K562 (cell line): ENCODE data around the gene HNRNPDL. TPM values are rescaled to one million over a fixed set of nuclear protein-coding genes. Genes with fewer than 3 reads are reported as not detected.

Source experiments
- ARID3A ChIP-seq: IDR thresholded peaks from 2 replicates; pipeline ENCODE4 v1.6.1; 2012; ENCODE audit warnings: low read depth, low read length, improper control_type of control experiment, borderline replicate concordance
- CREB1 ChIP-seq, 2 experiments: sonication (generic) in 1 of 2; formaldehyde crosslinking in 1 of 2; IDR thresholded peaks; 2 replicates each; pipeline versions ENCODE4 v1.6.1 to v1.8.0; 2012 to 2022; ENCODE audit warnings: inconsistent platforms in 1 of 2, mild to moderate bottlenecking in 1 of 2, missing genetic modification reagents in 1 of 2, moderate library complexity in 1 of 2
- GABPB1 ChIP-seq: sonication (generic); formaldehyde crosslinking; IDR thresholded peaks from 2 replicates; pipeline ENCODE4 v1.8.0; 2022; ENCODE audit warnings: mild to moderate bottlenecking, missing genetic modification reagents
- HNRNPK ChIP-seq: fragments of 200-400 bp; formaldehyde crosslinking; IDR thresholded peaks from one replicate; pipeline ENCODE4 v1.6.1; 2018; ENCODE audit warnings: mild to moderate bottlenecking, low read depth, low read length; ENCODE audit not compliant: poor library complexity, severe bottlenecking
- JUN ChIP-seq, 2 experiments: sonication (generic) in 1 of 2; formaldehyde crosslinking in 1 of 2; IDR thresholded peaks; 2 replicates each; pipeline versions ENCODE4 v1.6.1 to v1.8.0; 2012 to 2022; ENCODE audit warnings: borderline replicate concordance in 2 of 2, mild to moderate bottlenecking in 2 of 2, improper control_type of control experiment in 1 of 2, low read depth in 1 of 2, low read length in 1 of 2, missing genetic modification reagents in 1 of 2
- KDM4B ChIP-seq, 2 experiments: fragments of 450-650 bp in 1 of 2; sonication (generic) in 1 of 2; IDR thresholded peaks; 2 replicates each; pipeline ENCODE4 v1.6.1; 2016 to 2017; ENCODE audit warnings: borderline replicate concordance in 2 of 2, antibody characterized with exemption in 1 of 2, low read depth in 1 of 2, mild to moderate bottlenecking in 1 of 2
- L3MBTL2 ChIP-seq: fragments of 450-650 bp; IDR thresholded peaks from 2 replicates; pipeline ENCODE4 v1.6.1; 2016; ENCODE audit warnings: mild to moderate bottlenecking, moderate library complexity
- MEIS2 ChIP-seq: fragments of 450-650 bp; IDR thresholded peaks from 2 replicates; pipeline ENCODE4 v1.6.1; 2014; ENCODE audit warnings: mild to moderate bottlenecking; ENCODE audit not compliant: partially characterized antibody
- NR2C1 ChIP-seq, 2 experiments: fragments of 450-650 bp; IDR thresholded peaks; 2 replicates each; pipeline ENCODE4 v1.6.1; 2017; ENCODE audit warnings: mild to moderate bottlenecking in 2 of 2, antibody characterized with exemption in 1 of 2, inconsistent platforms in 1 of 2, missing compliant biosample characterization in 1 of 2, missing genetic modification characterization in 1 of 2
- RNF219 ChIP-seq: fragments of 250-450 bp; sonication (Bioruptor Pico); IDR thresholded peaks from 2 replicates; pipeline ENCODE4 v1.5.0; 2022; ENCODE audit warnings: mild to moderate bottlenecking
- SAFB2 ChIP-seq: fragments of 200-400 bp; formaldehyde crosslinking; IDR thresholded peaks from 2 replicates; pipeline ENCODE4 v1.6.1; 2018; ENCODE audit warnings: borderline replicate concordance, low read length, low read depth, moderate library complexity; ENCODE audit not compliant: severe bottlenecking
- SMAD3 ChIP-seq: fragments of 450-650 bp; formaldehyde crosslinking; conservative IDR thresholded peaks from 2 replicates; pipeline ENCODE4 v1.4.0; 2020; ENCODE audit warnings: mild to moderate bottlenecking
- TCF7 ChIP-seq: sonication (generic); IDR thresholded peaks from 2 replicates; pipeline ENCODE4 v1.6.1; 2016; ENCODE audit warnings: antibody characterized with exemption, borderline replicate concordance
- ZBTB49 ChIP-seq: sonication (generic); formaldehyde crosslinking; IDR thresholded peaks from 2 replicates; pipeline ENCODE4 v1.8.0; 2022; ENCODE audit warnings: missing genetic modification reagents, mild to moderate bottlenecking, borderline replicate concordance
- ZMIZ1 ChIP-seq, 2 experiments: fragments of 150-350 bp in 1 of 2; IDR thresholded peaks; 2 replicates each; pipeline ENCODE4 v1.6.1; 2012 to 2016; ENCODE audit warnings: low read depth in 2 of 2, low read length in 2 of 2, mild to moderate bottlenecking in 1 of 2, moderate library complexity in 1 of 2
- ZNF41 ChIP-seq: fragments of 250-450 bp; sonication (Bioruptor Pico); conservative IDR thresholded peaks from 2 replicates; pipeline ENCODE4 v1.4.0; 2020; ENCODE audit warnings: mild to moderate bottlenecking
- ZNF766 ChIP-seq: fragments of 200-800 bp; sonication (Bioruptor generic); conservative IDR thresholded peaks from 2 replicates; pipeline ENCODE4 v1.6.1; 2016; ENCODE audit warnings: missing genetic modification characterization, missing compliant biosample characterization
- polyA plus RNA-seq, 8 experiments: library from polyadenylated mRNA; depleted of rRNA in 4 of 8; stranded (reverse) in 5 of 8; unstranded in 3 of 8; fragments of >200 nt; fragmentation: Nextera tagmentation in 2 of 8; fragmentation: Illumina TruSeq in 1 of 8; extraction: Ambion mirVana in 2 of 8; extraction: Trizol in 1 of 8; gene quantifications; 2 replicates each; pipeline versions ENCODE4 v1.2.1 to v1.2.3, GENCODE V29; 2011 to 2014; ENCODE audit warnings: inconsistent platforms in 1 of 8, missing spikeins in 1 of 8
- total RNA-seq, 7 experiments: library from RNA; depleted of rRNA in 6 of 7; stranded (reverse); fragments of >200 nt in 6 of 7; fragmentation: Illumina TruSeq in 2 of 7; extraction: Trizol in 2 of 7; gene quantifications; 2 replicates each; pipeline versions ENCODE4 v1.2.1 to v1.2.3, GENCODE V29; 2011 to 2021; ENCODE audit warnings: low replicate concordance in 1 of 7

Gene HNRNPDL
- total and polyA plus RNA-seq, 9 of the 15 experiments (the other 6 are each of a cell fraction or from before 2014, with no cell fraction given) = 243 to 652 (median 351) TPM

GRCh38 chr4:82373486-82373815, 56.8 kb downstream of the HNRNPDL start (continued):
- no peak for TF ChIP-seq RNF219 (CRISPR knock-in tag)
- no peak for TF ChIP-seq ZMIZ1 (IDR thresholded peaks at IDR 0.05; ENCODE audit: low read depth in 2 of 2, low read length in 2 of 2)
- TF ChIP-seq SMAD3 (CRISPR knock-in tag) = no peak
- no peak for TF ChIP-seq CREB1 (IDR thresholded peaks at IDR 0.05)
- TF ChIP-seq CREB1 (CRISPR knock-in tag; IDR thresholded peaks at IDR 0.05) = no peak
- no peak for TF ChIP-seq L3MBTL2
- TF ChIP-seq MEIS2 = no peak
- TF ChIP-seq ZBTB49 (CRISPR knock-in tag) = no peak
- no peak for TF ChIP-seq NR2C1 (IDR thresholded peaks at IDR 0.05)
- TF ChIP-seq NR2C1 (tag; IDR thresholded peaks at IDR 0.05) = no peak
- TF ChIP-seq ZNF766 (CRISPR knock-in tag) = no peak
- TF ChIP-seq ARID3A = no peak
- TF ChIP-seq ZNF41 = no peak
- TF ChIP-seq TCF7 = no peak
- no peak for TF ChIP-seq GABPB1 (CRISPR knock-in tag)
- peak; percentile 44 for TF ChIP-seq HNRNPK
- 0 out of 4 replicates have a peak, but pooled peaks of 1 of the 2 experiments have one; percentile 27 for TF ChIP-seq KDM4B (IDR thresholded peaks at IDR 0.05; ENCODE audit: borderline replicate concordance in 2 of 2, low read depth in 1 of 2)
- TF ChIP-seq JUN (IDR thresholded peaks at IDR 0.05; ENCODE audit: borderline replicate concordance, low read depth, low read length) = no peak
- TF ChIP-seq JUN (CRISPR knock-in tag; IDR thresholded peaks at IDR 0.05; ENCODE audit: borderline replicate concordance) = peak; percentile 79; the same call in 1 of the 2 replicates
- TF ChIP-seq SAFB2 = no peak
